Measurements from ENCODE around the gene RAD54L2.
"Not testable (repeated sequence)": the region's sequence is repeated elsewhere in the genome, so short reads cannot be mapped to it uniquely, and the experiment has no call there.

Gene RAD54L2

GRCh38 chr3:51535146-51536019 is 3.1 kb upstream of the RAD54L2 start:
- DNase-seq (ENCODE audit: extremely low spot score): no peak
- POLR2A ChIA-PET: interaction anchor here (0.9 kb wide), 1 partner anchor 35 kb away, joined by 3 read pairs; the partner anchor contains the start of gene DCAF1
- no peak for TF ChIP-seq FOXM1 (IDR thresholded peaks at IDR 0.05; ENCODE audit: borderline replicate concordance)
- no peak for TF ChIP-seq SP1 (IDR thresholded peaks at IDR 0.05)
- no peak for TF ChIP-seq CTBP1 (IDR thresholded peaks at IDR 0.05; ENCODE audit: borderline replicate concordance)
- no peak for TF ChIP-seq FOXK2 (IDR thresholded peaks at IDR 0.05)
- no peak for TF ChIP-seq HDGF (IDR thresholded peaks at IDR 0.05; ENCODE audit: borderline replicate concordance)
- no peak for TF ChIP-seq LEF1 (IDR thresholded peaks at IDR 0.05; ENCODE audit: borderline replicate concordance)
- no peak for TF ChIP-seq ELF4 (IDR thresholded peaks at IDR 0.05)
- TF ChIP-seq FOXA1 (IDR thresholded peaks at IDR 0.05): no peak
- TF ChIP-seq L3MBTL2 (conservative IDR thresholded peaks at IDR 0.05): no peak
- TF ChIP-seq ZNF384 (IDR thresholded peaks at IDR 0.05): no peak
- no peak for TF ChIP-seq ARNT (IDR thresholded peaks at IDR 0.05)
- no peak for TF ChIP-seq NFRKB (IDR thresholded peaks at IDR 0.05)
- TF ChIP-seq BHLHE40 (IDR thresholded peaks at IDR 0.05; ENCODE audit: borderline replicate concordance): no peak
- TF ChIP-seq SUZ12 (IDR thresholded peaks at IDR 0.05): no peak
- TF ChIP-seq PKNOX1 (IDR thresholded peaks at IDR 0.05): no peak
- TF ChIP-seq TARDBP (IDR thresholded peaks at IDR 0.05): no peak
- CTCF ChIA-PET: no interaction called here

GRCh38 chr3:51537631-51538030 is 888 bp upstream of the RAD54L2 start:
- CTCF ChIA-PET: interaction anchor here (1.6 kb wide), 2 partner anchors 36 to 132 kb away, joined by 3 to 7 read pairs; no protein-coding TSS in a partner anchor
- POLR2A ChIA-PET: interaction anchor here (0.7 to 3.1 kb wide), 6 partner anchors 8 to 38 kb away, joined by 3 to 23 read pairs (median 4); partner anchors contain the start of gene DCAF1
- not testable (repeated sequence) for DNase-seq (ENCODE audit: extremely low spot score)

GRCh38 chr3:51538115-51538458 is 432 bp upstream of the RAD54L2 start:
- ChIA-PET CTCF (interaction anchor here (1.6 kb wide), 2 partner anchors 37 to 132 kb away, joined by 3 to 7 read pairs; no protein-coding TSS in a partner anchor), POLR2A (interaction anchor here (0.7 to 3.1 kb wide), 7 partner anchors 8 to 131 kb away, joined by 3 to 23 read pairs (median 4); partner anchors contain the start of gene DCAF1)
- peak; percentile 18 for DNase-seq (ENCODE audit: extremely low spot score)
- TF ChIP-seq LEF1 (IDR thresholded peaks at IDR 0.05; ENCODE audit: borderline replicate concordance) (no peak), L3MBTL2 (conservative IDR thresholded peaks at IDR 0.05) (0 out of 2 replicates have a peak, but pooled peaks have one; percentile 32), SP1 (IDR thresholded peaks at IDR 0.05) (no peak), FOXA1 (IDR thresholded peaks at IDR 0.05) (no peak), PKNOX1 (IDR thresholded peaks at IDR 0.05) (no peak), CTBP1 (IDR thresholded peaks at IDR 0.05; ENCODE audit: borderline replicate concordance) (no peak)

GRCh38 chr3:51539291-51539941 is 897 bp downstream of the RAD54L2 start:
- ChIA-PET POLR2A (interaction anchor here (0.9 to 3.1 kb wide), 5 partner anchors 8 to 132 kb away, joined by 3 to 23 read pairs (median 4); partner anchors contain the start of gene DCAF1), CTCF (interaction anchor here (0.8 kb wide), 1 partner anchor 40 kb away, joined by 3 read pairs; no protein-coding TSS in a partner anchor)
- peak; percentile 33 for DNase-seq (ENCODE audit: extremely low spot score)
- TF ChIP-seq FOXM1 (IDR thresholded peaks at IDR 0.05; ENCODE audit: borderline replicate concordance): no peak
- TF ChIP-seq CTBP1 (IDR thresholded peaks at IDR 0.05; ENCODE audit: borderline replicate concordance): no peak
- TF ChIP-seq L3MBTL2 (conservative IDR thresholded peaks at IDR 0.05): no peak
- TF ChIP-seq SP1 (IDR thresholded peaks at IDR 0.05): no peak

- POLR2A ChIA-PET; CTCF ChIA-PET; DNase-seq (ENCODE audit: extremely low spot score): not testable (repeated sequence)
Measured at GRCh38 chr3:51542596-51542995, 4.1 kb downstream of the RAD54L2 start.

- ChIA-PET POLR2A (no interaction called here), CTCF (no interaction called here)
- DNase-seq (ENCODE audit: extremely low spot score): no peak
- TF ChIP-seq PKNOX1 (IDR thresholded peaks at IDR 0.05) (peak; percentile 19; the same call in 1 of the 2 replicates), BHLHE40 (IDR thresholded peaks at IDR 0.05; ENCODE audit: borderline replicate concordance) (no peak)
Measured at GRCh38 chr3:51544011-51544775, 5.7 kb downstream of the RAD54L2 start.

Measured in HEK293T (cell line).